ENCODE results near the gene PSMB10.

- TF ChIP-seq, protein P1, sequence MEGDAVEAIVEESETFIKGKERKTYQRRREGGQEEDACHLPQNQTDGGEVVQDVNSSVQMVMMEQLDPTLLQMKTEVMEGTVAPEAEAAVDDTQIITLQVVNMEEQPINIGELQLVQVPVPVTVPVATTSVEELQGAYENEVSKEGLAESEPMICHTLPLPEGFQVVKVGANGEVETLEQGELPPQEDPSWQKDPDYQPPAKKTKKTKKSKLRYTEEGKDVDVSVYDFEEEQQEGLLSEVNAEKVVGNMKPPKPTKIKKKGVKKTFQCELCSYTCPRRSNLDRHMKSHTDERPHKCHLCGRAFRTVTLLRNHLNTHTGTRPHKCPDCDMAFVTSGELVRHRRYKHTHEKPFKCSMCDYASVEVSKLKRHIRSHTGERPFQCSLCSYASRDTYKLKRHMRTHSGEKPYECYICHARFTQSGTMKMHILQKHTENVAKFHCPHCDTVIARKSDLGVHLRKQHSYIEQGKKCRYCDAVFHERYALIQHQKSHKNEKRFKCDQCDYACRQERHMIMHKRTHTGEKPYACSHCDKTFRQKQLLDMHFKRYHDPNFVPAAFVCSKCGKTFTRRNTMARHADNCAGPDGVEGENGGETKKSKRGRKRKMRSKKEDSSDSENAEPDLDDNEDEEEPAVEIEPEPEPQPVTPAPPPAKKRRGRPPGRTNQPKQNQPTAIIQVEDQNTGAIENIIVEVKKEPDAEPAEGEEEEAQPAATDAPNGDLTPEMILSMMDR (IDR thresholded peaks at IDR 0.05; ENCODE audit: insufficient read depth, low read depth, low read length), result no peak
- no peak for TF ChIP-seq EZH2 (IDR thresholded peaks at IDR 0.05; ENCODE audit: insufficient read depth, low read length)
Observed at GRCh38 chr16:67922221-67922620, 14.4 kb downstream of the PSMB10 start.
